NCI-H2227 treated with DMSO at 0.1 percent for 48 hours (cell line): ENCODE measurements around the gene ASRGL1.

Experiments
- DNase-seq: peaks from one replicate; lab custom pipeline; 2025; lab: John Stamatoyannopoulos, UW

ASRGL1 gene

DNA sequence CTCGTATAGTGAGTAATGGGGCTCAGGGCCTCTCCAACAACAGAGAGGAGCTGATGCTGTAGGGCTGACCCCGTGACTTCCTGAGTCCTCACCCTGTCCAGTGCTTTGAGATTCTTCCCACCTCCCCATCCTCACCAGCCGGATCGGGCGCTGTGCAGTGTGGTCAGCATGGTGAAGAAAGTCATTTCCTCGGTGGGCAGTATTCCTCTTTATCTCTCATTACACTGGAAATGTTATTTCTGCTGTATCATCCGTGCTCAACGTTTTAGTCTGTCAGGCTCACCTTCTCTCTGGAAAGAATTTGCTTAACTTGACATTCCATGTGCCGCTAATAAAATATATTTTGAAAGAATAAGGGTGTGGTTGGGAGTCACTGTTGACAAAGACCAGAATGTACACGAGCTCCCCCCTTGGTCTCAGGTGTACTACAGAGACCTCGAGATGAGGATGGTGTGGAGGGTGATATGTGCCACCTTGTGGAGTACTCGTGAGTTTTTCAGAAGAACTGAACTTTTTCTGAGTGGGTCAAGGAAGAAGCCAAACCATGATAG is 55.9 kb downstream of the ASRGL1 start:
- DNase-seq: no peak

DNA sequence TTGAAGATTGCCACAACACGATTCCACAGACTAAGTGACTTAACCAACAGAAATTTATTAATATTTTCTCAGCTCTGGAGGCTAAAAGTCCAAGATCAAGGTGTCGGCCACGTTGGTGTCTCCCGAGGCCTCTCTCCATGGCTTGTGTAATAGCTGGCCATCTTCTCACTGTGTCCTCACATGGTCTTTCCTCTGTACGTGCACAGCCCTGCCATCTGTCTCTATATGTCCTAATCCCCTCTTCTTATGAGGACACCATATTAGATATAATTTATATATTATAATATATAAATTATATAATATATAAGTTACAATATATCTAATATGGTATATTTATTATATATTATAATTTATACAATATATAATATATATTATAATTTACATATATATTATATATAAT is 56.5 kb downstream of the ASRGL1 start:
- no peak for DNase-seq

GRCh38 chr11:62394825-62395538 is 57.7 kb downstream of the ASRGL1 start:
- DNase-seq: peak; percentile 98

DNA sequence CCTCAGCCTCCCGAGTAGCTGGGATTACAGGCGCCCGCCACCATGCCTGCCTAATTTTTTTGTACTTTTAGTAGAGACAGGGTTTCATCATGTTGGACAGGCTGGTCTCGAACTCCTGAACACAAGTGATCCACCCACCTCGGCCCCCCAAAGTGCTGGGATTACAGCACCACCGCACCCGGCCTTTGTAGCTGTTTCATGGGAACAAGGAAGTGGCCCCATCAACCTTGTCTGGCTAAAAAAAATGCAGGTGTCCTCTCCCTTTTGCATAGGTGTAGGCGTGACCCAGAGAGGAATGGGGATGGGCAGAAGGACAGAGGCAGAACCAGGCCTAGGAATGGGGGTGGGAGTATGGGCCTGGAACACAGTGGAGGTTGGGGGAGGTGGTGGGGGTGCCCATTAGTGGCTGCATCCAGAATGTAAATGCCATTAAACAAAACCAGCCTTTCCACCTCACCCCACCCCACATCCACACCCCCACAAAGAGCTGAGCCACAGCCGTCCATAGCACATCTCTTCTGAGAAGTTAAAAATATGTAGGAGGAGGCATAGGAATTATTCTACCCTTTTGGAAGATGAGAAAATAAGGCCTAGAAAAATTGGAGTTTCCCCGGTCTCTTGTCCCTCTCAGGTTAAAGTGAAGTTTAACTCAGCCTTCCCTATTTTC is 58.8 kb downstream of the ASRGL1 start:
- no peak for DNase-seq

GRCh38 chr11:62398011-62398994 is 61.1 kb downstream of the ASRGL1 start:
- no peak for DNase-seq

GRCh38 chr11:62399172-62399877 is 62.1 kb downstream of the ASRGL1 start:
- DNase-seq: no peak

DNA sequence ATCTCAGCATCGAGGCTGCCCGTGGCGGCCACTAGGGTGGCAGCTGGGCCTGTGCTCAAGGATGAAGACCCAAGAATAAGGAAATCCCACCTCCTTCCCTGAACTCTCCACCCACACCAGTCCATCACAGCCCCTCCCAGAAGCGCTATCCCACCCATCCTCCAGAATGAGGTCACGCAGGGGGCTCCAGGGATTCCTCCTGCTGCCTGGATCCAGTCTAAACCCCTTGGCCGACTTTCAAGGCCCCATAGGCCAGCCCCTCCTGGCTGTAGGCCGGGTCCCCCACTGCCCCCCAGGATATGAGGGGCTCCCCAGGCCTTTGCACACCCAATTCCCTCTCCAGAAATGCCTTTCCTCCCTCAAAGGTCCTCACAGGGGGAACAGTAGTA is 62.6 kb downstream of the ASRGL1 start:
- no peak for DNase-seq

GRCh38 chr11:62400281-62400680 is 63.0 kb downstream of the ASRGL1 start:
- no peak for DNase-seq

DNA sequence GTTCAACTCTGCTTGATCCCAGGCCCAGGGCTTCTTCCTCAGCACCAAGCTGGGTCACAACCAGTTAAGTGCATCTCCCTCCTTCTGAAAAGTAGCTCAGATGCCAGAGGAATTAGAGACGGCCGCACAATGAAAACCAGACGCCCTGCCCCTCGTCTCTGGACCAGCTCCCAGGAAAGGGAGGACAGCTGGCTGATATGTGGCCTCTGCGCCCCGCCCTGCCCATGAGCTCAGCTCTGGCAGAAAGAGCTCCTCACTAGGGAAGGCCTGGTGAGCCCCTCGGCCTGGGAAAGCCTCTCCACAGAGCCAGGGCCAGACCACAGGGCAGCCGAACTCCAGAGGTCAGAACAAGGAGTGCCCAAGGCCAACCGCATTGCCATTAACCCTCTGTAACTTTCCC is 63.5 kb downstream of the ASRGL1 start:
- no peak for DNase-seq

- DNase-seq: no peak
Measured at GRCh38 chr11:62401356-62401755, 64.1 kb downstream of the ASRGL1 start.

- no peak for DNase-seq
Measured at GRCh38 chr11:62401811-62402210, 64.6 kb downstream of the ASRGL1 start.

GRCh38 chr11:62402226-62402959 is 65.1 kb downstream of the ASRGL1 start:
- no peak for DNase-seq

DNA sequence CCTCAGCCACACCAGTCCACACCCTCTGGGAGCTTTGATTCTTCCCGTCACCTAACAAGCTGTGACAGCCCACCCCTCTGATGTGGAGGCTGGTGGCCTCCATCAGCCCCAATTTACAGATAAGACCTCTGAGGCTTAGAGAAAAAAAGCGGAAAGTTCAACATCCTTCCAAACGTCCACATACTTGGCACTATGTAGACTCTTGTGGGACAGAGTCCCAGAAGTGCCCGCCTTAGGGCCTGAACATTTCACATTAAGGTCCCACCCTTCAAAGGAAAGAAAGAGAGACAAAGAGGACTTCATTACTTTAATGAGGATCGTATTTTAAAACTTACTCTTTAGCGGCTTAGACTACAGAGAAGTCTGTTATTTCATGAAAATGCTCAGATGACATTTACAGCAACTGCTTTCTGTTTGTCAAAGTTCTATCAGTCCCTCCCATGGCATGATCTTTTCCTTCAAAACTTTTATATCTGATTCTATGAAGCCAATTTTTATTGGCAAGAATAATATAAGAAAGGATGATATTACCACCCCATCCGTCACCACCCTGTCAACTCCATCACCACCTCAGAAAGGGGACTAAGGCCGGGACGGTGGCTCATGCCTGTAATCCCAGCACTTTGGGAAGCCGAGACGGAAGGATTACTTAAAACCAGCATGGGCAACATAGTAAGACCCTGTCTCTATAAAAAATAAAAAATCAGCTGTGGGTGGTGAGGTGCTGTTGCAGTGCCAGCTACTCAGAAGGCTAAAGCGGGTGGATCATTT is 65.9 kb downstream of the ASRGL1 start:
- DNase-seq: no peak

- DNase-seq: no peak
Measured at GRCh38 chr11:62404435-62404834, 67.2 kb downstream of the ASRGL1 start.

- no peak for DNase-seq
Measured at GRCh38 chr11:62404901-62405300, 67.7 kb downstream of the ASRGL1 start.

- DNase-seq: no peak
Measured at GRCh38 chr11:62406034-62406433, 68.8 kb downstream of the ASRGL1 start.

- DNase-seq: no peak
Measured at GRCh38 chr11:62409831-62410230, 72.6 kb downstream of the ASRGL1 start.

- no peak for DNase-seq
Measured at GRCh38 chr11:62410972-62411371, 73.7 kb downstream of the ASRGL1 start.

GRCh38 chr11:62411524-62411923 is 74.3 kb downstream of the ASRGL1 start:
- no peak for DNase-seq

GRCh38 chr11:62413060-62413696 is 75.9 kb downstream of the ASRGL1 start:
- no peak for DNase-seq
